IMR-90 (cell line): ENCODE data around the gene CEP152. TPM values are rescaled to one million over a fixed set of nuclear protein-coding genes. Genes with fewer than 3 reads are reported as not detected.

Experiments used
- ATAC-seq: fragments of 200-7000 bp; cut with Tn5 transposase; 2 replicates; pipeline ENCODE4 v1.9.1; 2020; ENCODE audit warnings: low read depth, mild to moderate bottlenecking, moderate library complexity
- BruUV-seq: library from RNA; stranded (reverse); fragments of 400-500 nt; replicated peaks from 2 replicates; lab custom pipeline; 2021; lab: Mats Ljungman, UMichigan
- CTCF ChIA-PET: fragments of 300-600 bp; formaldehyde crosslinking; extraction: SDS; loops from one replicate; lab custom pipeline; 2021; ENCODE audit warnings: antibody characterized with exemption; lab: Yijun Ruan, JAX
- POLR2A ChIA-PET: fragments of 300-600 bp; sonication (Branson Sonifier 250); formaldehyde crosslinking; loops from one replicate; lab custom pipeline; 2022; ENCODE audit warnings: antibody characterized with exemption; ENCODE audit not compliant: unreplicated experiment; lab: Charles Lee
- DNase-seq: peaks from one replicate; pipeline ENCODE4 v3.0.0; 2013
- H2AFZ ChIP-seq: replicated peaks from 2 replicates; pipeline ENCODE3; 2013; ENCODE audit warnings: low read length, mild to moderate bottlenecking; ENCODE audit not compliant: poor library complexity
- H2AK5ac ChIP-seq: 2 replicates; pipeline ENCODE4 v1.6.1; 2013; ENCODE audit warnings: low read depth, low read length, inconsistent platforms
- H2AK9ac ChIP-seq: replicated peaks from 2 replicates; pipeline ENCODE3; 2013; ENCODE audit warnings: mild to moderate bottlenecking, low read depth, low read length, moderate library complexity; ENCODE audit not compliant: poor library complexity
- H2BK120ac ChIP-seq: 2 replicates; pipeline ENCODE4 v1.6.1; 2013; ENCODE audit warnings: low read depth, low read length, inconsistent platforms
- H2BK15ac ChIP-seq: 3 replicates; pipeline ENCODE4 v1.6.1; 2013; ENCODE audit warnings: low read depth, low read length, inconsistent platforms
- H2BK20ac ChIP-seq: 2 replicates; pipeline ENCODE4 v1.6.1; 2013; ENCODE audit warnings: low read depth, mild to moderate bottlenecking, inconsistent platforms, low read length, moderate library complexity
- H2BK5ac ChIP-seq: 2 replicates; pipeline ENCODE4 v1.6.1; 2013; ENCODE audit warnings: mild to moderate bottlenecking, low read depth, low read length, inconsistent platforms; ENCODE audit not compliant: poor library complexity, severe bottlenecking
- H3K14ac ChIP-seq: replicated peaks from 2 replicates; pipeline ENCODE4 v1.6.1; 2013; ENCODE audit warnings: low read depth, low read length, inconsistent platforms
- H3K18ac ChIP-seq: 2 replicates; pipeline ENCODE4 v1.6.1; 2013; ENCODE audit warnings: low read depth, low read length, control low read depth
- H3K23ac ChIP-seq: 2 replicates; pipeline ENCODE4 v1.6.1; 2013; ENCODE audit warnings: low read depth, low read length, inconsistent platforms
- H3K27ac ChIP-seq: 2 replicates; pipeline ENCODE4 v1.5.1; 2013; ENCODE audit warnings: mild to moderate bottlenecking, control low read depth, low read length; ENCODE audit not compliant: insufficient read depth
- H3K27me3 ChIP-seq: 2 replicates; pipeline ENCODE4 v1.6.1; 2013; ENCODE audit warnings: low read length; ENCODE audit not compliant: control insufficient read depth, insufficient read depth
- H3K36me3 ChIP-seq: 2 replicates; pipeline ENCODE4 v1.6.1; 2013; ENCODE audit warnings: low read length, mixed read lengths; ENCODE audit not compliant: control insufficient read depth, insufficient read depth
- H3K4ac ChIP-seq: 2 replicates; pipeline ENCODE4 v1.6.1; 2013; ENCODE audit warnings: low read depth, low read length, inconsistent platforms
- H3K4me1 ChIP-seq: 2 replicates; pipeline ENCODE4 v1.6.1; 2013; ENCODE audit warnings: low read length, mixed read lengths; ENCODE audit not compliant: control insufficient read depth, insufficient read depth
- H3K4me2 ChIP-seq: 2 replicates; pipeline ENCODE4 v1.6.1; 2013; ENCODE audit warnings: low read depth, mild to moderate bottlenecking, control low read depth, low read length, moderate library complexity
- H3K4me3 ChIP-seq: 2 replicates; pipeline ENCODE4 v1.5.1; 2013; ENCODE audit warnings: low read depth, mild to moderate bottlenecking, control low read depth, low read length, moderate library complexity; ENCODE audit not compliant: insufficient read depth
- H3K56ac ChIP-seq: 2 replicates; pipeline ENCODE4 v1.6.1; 2013; ENCODE audit warnings: low read length, inconsistent platforms; ENCODE audit not compliant: insufficient read depth; ENCODE audit errors: extremely low read depth
- H3K79me1 ChIP-seq, 2 experiments: 2 replicates each; pipeline ENCODE4 v1.6.1; 2013; ENCODE audit warnings: low read length in 2 of 2, inconsistent platforms in 1 of 2, low read depth in 1 of 2
- H3K9ac ChIP-seq: 2 replicates; pipeline ENCODE4 v1.6.1; 2013; ENCODE audit warnings: low read depth, low read length, control low read depth
- H3K9me1 ChIP-seq: 2 replicates; pipeline ENCODE4 v1.6.1; 2013; ENCODE audit warnings: low read length, inconsistent platforms; ENCODE audit not compliant: insufficient read depth
- H3K9me3 ChIP-seq: 2 replicates; pipeline ENCODE4 v1.6.1; 2013; ENCODE audit warnings: low read length; ENCODE audit not compliant: control insufficient read depth, insufficient read depth
- H4K20me1 ChIP-seq: 2 replicates; pipeline ENCODE4 v1.6.1; 2013; ENCODE audit warnings: low read length, inconsistent platforms; ENCODE audit not compliant: insufficient read depth
- H4K5ac ChIP-seq: 2 replicates; pipeline ENCODE4 v1.6.1; 2013; ENCODE audit warnings: mild to moderate bottlenecking, low read depth, low read length, control low read depth
- H4K8ac ChIP-seq, 2 experiments: 2 replicates each; pipeline ENCODE4 v1.6.1; 2013; ENCODE audit warnings: low read depth in 2 of 2, low read length in 2 of 2, control low read depth in 1 of 2, inconsistent platforms in 1 of 2
- H4K91ac ChIP-seq: 2 replicates; pipeline ENCODE4 v1.6.1; 2013; ENCODE audit warnings: low read depth, low read length, inconsistent platforms; ENCODE audit not compliant: insufficient read depth
- CEBPB ChIP-seq: IDR thresholded peaks from 2 replicates; pipeline ENCODE4 v1.6.1; 2012; ENCODE audit warnings: low read depth, low read length, improper control_type of control experiment
- CHD1 ChIP-seq: IDR thresholded peaks from 2 replicates; pipeline ENCODE4 v1.6.1; 2012; ENCODE audit warnings: low read depth, low read length, improper control_type of control experiment
- FOS ChIP-seq: fragments of 150-350 bp; IDR thresholded peaks from 2 replicates; pipeline ENCODE4 v1.6.1; 2016; ENCODE audit warnings: low read depth, low read length
- MAFK ChIP-seq: IDR thresholded peaks from 2 replicates; pipeline ENCODE4 v1.6.1; 2012; ENCODE audit warnings: low read depth, low read length, improper control_type of control experiment
- MXI1 ChIP-seq: IDR thresholded peaks from 2 replicates; pipeline ENCODE4 v1.6.1; 2012; ENCODE audit warnings: low read depth, mild to moderate bottlenecking, low read length, moderate library complexity, borderline replicate concordance
- POLR2A ChIP-seq: IDR thresholded peaks from 2 replicates; pipeline ENCODE4 v1.6.1; 2012; ENCODE audit warnings: mild to moderate bottlenecking, low read depth, low read length
- RCOR1 ChIP-seq: IDR thresholded peaks from 2 replicates; pipeline ENCODE4 v1.6.1; 2012; ENCODE audit warnings: mild to moderate bottlenecking, low read length, improper control_type of control experiment; ENCODE audit not compliant: insufficient replicate concordance
- RFX5 ChIP-seq: IDR thresholded peaks from 2 replicates; pipeline ENCODE4 v1.8.0; 2012; ENCODE audit warnings: low read depth, mild to moderate bottlenecking, low read length, moderate library complexity
- SMC3 ChIP-seq: fragments of 150-350 bp; IDR thresholded peaks from 2 replicates; pipeline ENCODE4 v1.6.1; 2016; ENCODE audit warnings: low read depth, mild to moderate bottlenecking, antibody characterized with exemption, low read length, moderate library complexity
- dilution Hi-C: fragments of 300-500 bp; cut with HindIII; formaldehyde crosslinking; loops from one replicate; pipeline ENCODE4 v1.14.3; 2018; ENCODE audit warnings: low sequenced_read_pairs; ENCODE audit not compliant: unreplicated experiment
- in situ Hi-C: fragments of 300-500 bp; cut with MboI; formaldehyde crosslinking; loops from 3 replicates; pipeline ENCODE4 v1.14.3; 2019; ENCODE audit warnings: low sequenced_read_pairs, inconsistent platforms, mixed read lengths
- intact Hi-C: fragments of 100-400 bp; cut with micrococcal nuclease; formaldehyde crosslinking; loops from 2 replicates; pipeline ENCODE4 v1.10.0; 2022
- polyA plus RNA-seq, 3 experiments: library from polyadenylated mRNA; depleted of rRNA; stranded (reverse); fragments of >200 nt; gene quantifications; 2 replicates each; pipeline ENCODE4 v1.2.3, GENCODE V29; 2012; ENCODE audit warnings: low replicate concordance in 1 of 3
- total RNA-seq: library from RNA; depleted of rRNA; stranded (reverse); fragments of >200 nt; gene quantifications from 2 replicates; pipeline ENCODE4 v1.2.3, GENCODE V29; 2012
- TF ChIP-seq, protein P1 (sequence below): conservative IDR thresholded peaks from 2 replicates; pipeline ENCODE4 v1.5.1; 2012; ENCODE audit warnings: mild to moderate bottlenecking, low read depth, low read length, improper control_type of control experiment

Gene CEP152
- total and polyA plus RNA-seq, 2 of the 4 experiments (the other 2 are of a cell fraction) = 2.1 to 7.3 TPM

DNA sequence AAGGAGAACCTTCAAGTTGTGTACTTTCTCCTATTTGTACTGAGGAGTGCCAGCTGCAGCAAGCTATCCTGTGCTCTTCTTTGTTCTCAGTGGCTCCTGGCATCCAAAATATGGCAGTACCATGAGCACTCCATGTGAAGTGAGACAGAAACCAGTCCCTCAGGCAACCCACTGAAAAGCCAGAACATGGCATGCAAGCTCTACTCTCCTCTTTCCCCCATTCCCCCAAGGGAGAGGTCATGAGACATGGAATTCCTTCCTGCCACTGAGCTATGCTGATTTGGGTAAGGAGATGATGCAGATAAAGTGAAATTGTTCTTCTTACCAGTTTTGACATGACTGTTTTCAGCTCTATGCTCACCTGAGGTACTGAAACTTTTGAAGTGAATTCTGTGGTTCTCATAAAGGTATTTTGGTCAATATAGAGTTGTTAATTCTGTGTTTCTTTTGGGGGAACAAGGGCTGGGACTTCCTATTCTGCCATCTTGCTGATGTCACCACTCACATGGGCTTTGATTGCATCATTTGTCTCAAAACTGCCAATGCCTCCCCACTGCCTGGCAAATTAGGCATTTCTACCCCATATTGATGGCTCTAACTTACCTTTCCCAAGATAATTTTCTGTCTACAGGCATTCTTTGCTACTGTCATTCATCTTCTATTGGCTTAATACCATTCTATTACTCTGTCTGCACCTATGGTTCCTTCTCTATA, 22.8 kb upstream of the CEP152 start:
- H2BK15ac ChIP-seq = no peak overlapping the region
- H3K79me1 ChIP-seq = no peaks in the 10 kb centered on the region
- H3K9me1 ChIP-seq = no peaks in the 10 kb centered on the region
- in situ Hi-C loops (no loop called here), dilution Hi-C loops (no loop called here), intact Hi-C loops (no loop called here)
- no peaks in the 10 kb centered on the region for H4K20me1 ChIP-seq
- H4K8ac ChIP-seq = no peak overlapping the region
- no TSS peak for BruUV-seq
- no peaks in the 10 kb centered on the region for H3K27me3 ChIP-seq
- no peak overlapping the region for H3K56ac ChIP-seq
- ChIA-PET POLR2A (no interaction called here), CTCF (interaction anchor here (1.3 kb wide), 1 partner anchor 8 kb away, joined by 3 read pairs; no protein-coding TSS in a partner anchor)
- no peak overlapping the region for H2AFZ ChIP-seq
- no peak overlapping the region for H4K5ac ChIP-seq
- H3K4me1 ChIP-seq = no peaks in the 10 kb centered on the region
- H3K14ac ChIP-seq = no peak overlapping the region
- no peak overlapping the region for H3K4me2 ChIP-seq
- H3K9ac ChIP-seq = no peak overlapping the region
- H4K91ac ChIP-seq = no peak overlapping the region
- H2AK9ac ChIP-seq = no peak overlapping the region
- H3K9me3 ChIP-seq = peaks cover 5% of the 10 kb centered on the region; the same call in 1 of the 2 replicates
- no peak overlapping the region for H2BK5ac ChIP-seq
- no peak overlapping the region for H3K23ac ChIP-seq
- H2AK5ac ChIP-seq = no peak overlapping the region
- no peak overlapping the region for H3K18ac ChIP-seq
- TF ChIP-seq FOS (no peak), MXI1 (no peak), POLR2A (no peak), CEBPB (no peak; the same call in 1 of the 2 replicates), SMC3 (no peak), CHD1 (no peak), MAFK (no peak), RFX5 (no peak), RCOR1 (no peak)
- TF ChIP-seq, protein P1, sequence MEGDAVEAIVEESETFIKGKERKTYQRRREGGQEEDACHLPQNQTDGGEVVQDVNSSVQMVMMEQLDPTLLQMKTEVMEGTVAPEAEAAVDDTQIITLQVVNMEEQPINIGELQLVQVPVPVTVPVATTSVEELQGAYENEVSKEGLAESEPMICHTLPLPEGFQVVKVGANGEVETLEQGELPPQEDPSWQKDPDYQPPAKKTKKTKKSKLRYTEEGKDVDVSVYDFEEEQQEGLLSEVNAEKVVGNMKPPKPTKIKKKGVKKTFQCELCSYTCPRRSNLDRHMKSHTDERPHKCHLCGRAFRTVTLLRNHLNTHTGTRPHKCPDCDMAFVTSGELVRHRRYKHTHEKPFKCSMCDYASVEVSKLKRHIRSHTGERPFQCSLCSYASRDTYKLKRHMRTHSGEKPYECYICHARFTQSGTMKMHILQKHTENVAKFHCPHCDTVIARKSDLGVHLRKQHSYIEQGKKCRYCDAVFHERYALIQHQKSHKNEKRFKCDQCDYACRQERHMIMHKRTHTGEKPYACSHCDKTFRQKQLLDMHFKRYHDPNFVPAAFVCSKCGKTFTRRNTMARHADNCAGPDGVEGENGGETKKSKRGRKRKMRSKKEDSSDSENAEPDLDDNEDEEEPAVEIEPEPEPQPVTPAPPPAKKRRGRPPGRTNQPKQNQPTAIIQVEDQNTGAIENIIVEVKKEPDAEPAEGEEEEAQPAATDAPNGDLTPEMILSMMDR = no peak
- no peak for DNase-seq
- H3K27ac ChIP-seq = no peak overlapping the region
- no peak overlapping the region for H3K4ac ChIP-seq
- peaks cover 4% of the 10 kb centered on the region for H3K36me3 ChIP-seq
- H2BK120ac ChIP-seq = no peak overlapping the region
- no peak overlapping the region for H3K4me3 ChIP-seq
- no peak overlapping the region for H2BK20ac ChIP-seq
- no peak for ATAC-seq
